Activated naive CD4-positive, alpha-beta T cell treated with anti-CD3 and anti-CD28 coated beads, Interleukin-2, amount 50 U/mL, for 16 hours (primary cell): Measurements from ENCODE around the gene CNPY2.
A peak's percentile ranks its signal among the peaks of the same experiment; 100 is the strongest.
"Not testable (repeated sequence)": the region's sequence is repeated elsewhere in the genome, so short reads cannot be mapped to it uniquely, and the experiment has no call there.

Experiments used
- DNase-seq: peaks from one replicate; pipeline ENCODE4 v3.0.0-alpha.2; 2020

CNPY2 gene

DNA sequence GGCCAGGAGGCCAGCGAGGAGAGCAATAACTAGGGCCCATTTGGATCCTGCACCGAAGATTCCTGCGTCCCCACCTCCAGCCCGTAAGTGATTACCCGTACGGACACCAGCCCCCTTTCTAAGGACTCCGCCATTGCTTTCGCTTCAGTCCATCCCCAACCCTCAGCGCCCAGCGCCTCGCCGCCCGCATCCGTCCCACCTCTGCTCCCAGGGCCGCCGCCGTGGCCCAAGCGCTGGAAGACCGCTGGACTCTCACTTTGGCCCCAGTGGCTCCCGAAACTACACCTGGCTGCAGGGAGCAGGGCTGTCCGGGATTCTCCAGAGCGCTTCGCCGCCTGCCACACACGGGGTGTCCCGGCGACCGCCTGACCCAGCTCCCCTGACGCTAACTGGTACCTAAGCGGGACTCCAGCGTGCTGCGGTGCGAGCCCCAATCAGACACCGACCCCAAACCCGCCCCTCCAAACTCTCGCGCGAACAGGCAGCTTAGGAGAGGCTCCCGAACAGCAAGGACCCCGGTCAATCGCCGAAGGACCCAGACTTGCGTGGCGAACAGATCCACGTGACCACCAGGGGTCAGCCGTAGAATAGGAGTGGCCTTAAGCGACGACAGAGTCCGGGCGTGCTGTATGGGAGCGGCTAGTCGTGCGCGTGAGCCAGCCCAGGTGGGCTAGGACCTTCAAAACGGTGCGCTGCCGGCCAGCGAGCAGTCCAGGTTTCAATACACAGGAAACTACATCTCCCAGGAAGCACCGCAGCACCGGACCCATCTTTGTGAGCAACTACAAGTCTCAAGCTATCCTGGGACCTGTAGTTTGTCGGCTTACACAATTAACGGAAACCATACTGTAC, at the start of gene CNPY2:
CNPY2 (minus strand) TSS at position 367 of the 852 bp plus-strand sequence. CDS start 771 bp downstream, outside the sequence.
- DNase-seq, result peak; percentile 92

DNA sequence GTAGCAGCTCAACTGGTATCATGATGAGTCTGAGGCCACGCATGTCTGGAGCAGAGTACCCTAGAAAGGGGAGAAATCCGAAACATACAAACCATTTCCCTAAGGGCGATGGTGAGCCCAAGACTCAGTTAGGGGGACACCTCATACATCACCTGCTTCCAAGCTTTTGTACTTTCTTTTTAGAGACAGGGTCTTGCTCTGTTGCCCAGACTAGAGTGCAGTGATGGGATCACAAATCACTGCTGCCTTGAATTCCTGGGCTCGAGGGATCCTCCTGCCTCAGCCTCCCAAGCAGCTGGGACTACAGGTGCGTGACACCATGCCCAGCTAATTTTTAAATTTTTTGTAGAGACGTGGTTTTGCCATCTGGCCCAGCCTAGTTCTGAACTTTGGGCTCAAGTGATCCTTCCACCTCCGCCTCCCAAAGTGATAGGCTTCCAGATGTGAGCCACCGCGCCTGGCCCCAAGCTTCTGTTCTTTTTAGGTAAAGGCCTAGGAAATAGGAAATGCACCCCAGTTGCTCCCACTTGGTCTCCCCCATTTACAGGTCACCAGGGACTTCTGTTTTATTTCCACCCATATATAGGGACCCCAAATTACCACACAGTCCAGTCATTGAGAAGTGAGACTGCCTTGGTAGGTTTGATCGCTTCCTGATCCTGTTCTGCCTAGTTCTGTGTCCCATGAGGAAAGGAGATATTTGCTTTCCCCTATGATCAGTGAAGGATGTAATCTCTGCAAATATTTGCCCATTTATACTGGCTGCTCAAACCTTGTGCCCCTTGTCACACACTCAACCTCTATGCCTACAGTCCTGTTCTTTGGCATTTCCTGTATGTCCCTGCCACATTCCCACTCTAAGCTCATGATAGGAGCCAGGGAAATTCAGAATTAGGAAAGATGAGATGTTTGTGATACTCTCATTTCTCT, 46.6 kb upstream of the CNPY2 start, which contains the start of gene APOF:
APOF (minus strand) TSS at position 728 of the 930 bp plus-strand sequence; CDS start at position 616, 112 bp downstream.
- DNase-seq, result no peak

DNA sequence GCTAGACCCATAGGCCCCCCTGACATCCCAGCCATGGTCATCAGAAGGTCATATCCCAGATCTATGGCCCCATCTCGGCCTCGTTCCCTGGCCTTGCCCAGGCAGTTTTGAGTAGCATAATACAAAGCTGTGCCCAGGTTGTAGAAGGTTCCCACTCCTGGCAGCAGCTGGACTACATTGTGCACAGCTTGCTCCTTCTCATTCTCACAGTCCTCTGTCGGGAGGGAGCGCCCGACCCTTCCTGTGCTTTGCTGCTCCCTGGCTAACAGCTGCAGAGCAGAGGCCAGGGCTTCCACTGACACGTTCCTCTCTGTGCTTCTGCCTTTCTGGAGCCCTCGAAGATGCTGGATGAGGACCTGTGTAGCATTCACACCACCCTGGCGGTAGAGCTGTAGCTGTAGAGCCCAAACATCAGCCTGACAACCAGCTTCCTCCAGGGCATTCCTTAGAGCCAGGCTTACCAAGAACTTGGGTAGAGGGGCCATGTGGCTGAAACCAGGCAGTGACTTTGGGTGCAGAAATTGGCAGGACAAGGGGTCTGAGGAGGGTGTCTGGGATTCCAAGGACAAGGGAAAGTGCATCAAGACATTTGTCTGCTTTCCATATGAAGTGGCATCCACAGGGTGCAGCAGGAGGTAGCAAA, 45.8 kb upstream of the CNPY2 start:
- DNase-seq, result no peak

DNA sequence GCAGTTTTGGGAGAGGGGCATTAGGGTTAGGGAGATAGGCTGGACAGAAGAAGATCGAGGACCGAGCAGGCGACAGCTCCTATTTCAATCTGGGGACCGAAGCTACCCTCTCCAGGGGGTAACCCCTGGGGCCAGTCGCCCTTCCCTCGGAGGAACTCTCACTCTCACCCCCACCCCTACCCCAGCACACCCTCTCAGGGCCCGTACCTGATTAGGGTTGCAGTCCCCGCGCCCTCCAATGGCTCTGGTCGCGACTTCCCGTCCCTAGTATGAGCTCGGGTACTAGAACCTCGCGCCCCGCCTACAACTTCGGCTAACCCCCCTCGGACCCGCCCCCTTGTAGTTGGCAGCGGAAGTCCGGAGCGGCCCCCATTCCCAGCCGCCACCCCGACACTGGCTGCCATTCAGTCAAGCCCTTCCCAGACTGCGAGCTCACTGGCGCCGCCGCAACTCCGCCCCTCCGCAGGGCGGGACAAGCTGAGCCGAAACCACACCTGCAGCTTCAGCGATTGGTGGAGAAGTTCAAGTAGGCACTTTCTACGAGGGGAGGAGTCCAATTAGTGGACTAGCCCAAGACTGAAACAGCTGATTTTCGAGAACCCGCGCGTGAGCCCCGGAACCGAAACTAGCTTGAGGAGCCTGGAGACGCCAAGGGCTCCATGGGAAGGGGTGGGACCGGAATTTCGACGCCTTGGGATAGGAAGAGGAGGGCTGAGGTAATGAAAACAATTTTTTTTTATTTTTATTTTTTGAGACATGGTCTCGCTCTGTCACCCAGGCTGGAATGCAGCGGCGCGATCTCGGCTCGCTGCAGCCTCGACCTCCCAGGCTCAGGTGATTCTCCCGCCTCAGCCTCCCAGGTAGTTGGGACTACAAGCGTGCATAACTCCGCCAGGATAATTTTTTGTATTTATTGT, 44.3 kb upstream of the CNPY2 start, which contains the start of gene STAT2:
STAT2 (minus strand) TSS at position 257 of the 917 bp plus-strand sequence. CDS start 3,536 bp downstream, outside the sequence.
- peak; percentile 99 for DNase-seq

DNA sequence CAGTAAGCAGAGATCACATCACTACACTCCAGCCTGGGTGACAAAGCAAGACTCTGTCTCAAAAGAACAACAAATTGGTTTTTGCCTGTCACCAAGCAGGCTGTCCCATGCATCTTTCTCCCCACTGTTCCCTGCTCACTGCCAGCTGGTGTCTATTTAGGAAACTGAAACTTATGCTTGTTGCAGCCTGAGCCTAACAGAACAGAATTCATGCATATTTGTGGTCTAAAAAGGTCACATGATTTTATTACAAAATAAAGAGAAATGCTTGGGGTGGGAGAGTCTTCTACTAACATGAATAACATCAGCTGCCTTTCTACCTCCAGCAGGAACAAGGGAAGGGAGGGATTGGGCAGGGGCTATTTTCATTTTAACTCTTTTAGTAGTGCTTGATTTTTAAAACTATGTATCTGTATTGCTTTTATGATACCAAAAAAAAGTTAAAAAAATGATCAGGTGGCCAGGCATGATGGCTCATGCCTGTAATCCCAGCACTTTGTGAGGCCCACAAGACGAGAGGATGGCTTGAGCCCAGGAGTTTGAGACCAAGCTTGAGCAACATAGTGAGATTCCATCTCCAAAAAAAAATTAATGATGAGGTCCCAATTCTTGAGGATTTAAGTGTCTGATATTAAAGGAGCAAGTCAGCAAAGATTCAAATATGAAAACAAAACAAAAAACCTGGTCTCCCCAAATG, 43.2 kb upstream of the CNPY2 start:
- no peak for DNase-seq

DNA sequence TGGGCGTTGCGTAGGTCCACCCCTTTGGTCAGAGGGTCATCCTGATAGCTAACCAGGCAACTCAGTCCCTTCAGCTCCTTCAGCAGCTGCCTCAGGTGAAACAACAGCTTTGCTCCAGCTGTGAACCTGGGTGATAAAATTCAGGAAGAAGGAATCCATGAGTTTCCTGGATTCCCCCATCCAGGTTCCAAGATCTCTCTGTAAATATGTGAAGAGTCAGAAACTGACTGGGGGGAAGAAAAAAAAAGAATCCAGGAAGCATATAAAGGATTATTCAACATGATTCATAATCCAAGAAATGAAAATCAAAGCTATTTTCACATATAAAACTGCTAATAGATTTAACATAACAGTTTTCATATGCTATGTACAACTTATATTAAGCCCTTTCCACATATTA, 35.5 kb upstream of the CNPY2 start:
- no peak for DNase-seq

DNA sequence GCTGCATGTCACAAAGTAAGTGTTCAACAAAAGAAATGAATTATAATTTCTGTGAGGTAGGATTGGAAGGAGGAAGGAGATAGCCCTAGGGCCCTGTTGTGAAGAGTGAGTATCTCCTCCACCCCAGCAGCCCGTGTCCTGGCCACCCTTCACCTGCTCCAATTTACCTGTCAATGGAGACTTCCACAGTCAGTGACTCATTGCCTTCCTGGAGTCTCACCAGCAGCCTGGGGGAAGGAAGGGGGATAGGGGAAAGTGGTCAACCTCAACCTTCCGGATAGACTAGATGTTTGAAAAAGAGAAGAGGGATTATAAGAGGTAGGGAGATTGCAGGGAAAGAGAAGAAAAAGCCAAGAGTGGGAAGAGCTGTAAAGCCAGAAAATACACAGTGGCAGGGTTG, 34.9 kb upstream of the CNPY2 start:
- no peak for DNase-seq

DNA sequence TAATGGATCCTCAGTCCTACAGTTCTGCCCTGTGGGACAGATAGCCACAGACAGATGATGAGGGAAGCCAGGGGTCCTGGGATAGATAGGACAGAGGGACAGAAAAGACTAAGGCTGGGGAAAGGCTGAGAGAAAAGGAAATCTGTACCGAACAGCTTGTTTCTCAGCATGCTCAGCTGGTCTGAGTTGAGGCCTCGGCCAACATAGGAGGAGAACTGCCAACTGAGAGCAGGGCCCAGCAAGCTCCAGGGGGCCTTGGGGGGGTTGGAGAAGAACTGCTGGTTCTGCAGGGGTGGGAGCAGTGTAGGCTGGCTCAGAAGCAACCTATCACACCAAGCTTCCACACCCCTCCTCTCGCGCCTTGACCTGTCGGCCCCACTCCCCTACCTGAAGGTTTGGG, 33.0 kb upstream of the CNPY2 start:
- DNase-seq, result no peak

DNA sequence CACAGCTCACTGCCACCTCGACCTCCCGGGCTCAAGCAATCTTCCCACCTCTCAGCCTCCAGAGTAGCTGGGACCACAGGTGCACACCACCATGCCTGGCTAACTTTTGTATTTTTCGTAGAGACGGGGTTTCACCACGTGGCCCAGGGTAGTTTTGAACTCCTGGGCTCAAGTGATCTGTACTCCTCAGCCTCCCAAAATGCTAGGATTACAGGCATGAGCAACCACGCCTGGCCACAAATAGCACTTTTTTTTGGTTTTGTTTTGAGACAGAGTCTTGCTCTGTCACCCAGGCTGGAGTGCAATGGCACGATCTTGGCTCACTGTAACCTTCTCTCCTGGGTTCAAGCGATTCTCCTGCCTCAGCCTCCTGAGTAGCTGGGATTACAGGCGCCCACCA, 31.5 kb upstream of the CNPY2 start:
- not testable (repeated sequence) for DNase-seq

DNA sequence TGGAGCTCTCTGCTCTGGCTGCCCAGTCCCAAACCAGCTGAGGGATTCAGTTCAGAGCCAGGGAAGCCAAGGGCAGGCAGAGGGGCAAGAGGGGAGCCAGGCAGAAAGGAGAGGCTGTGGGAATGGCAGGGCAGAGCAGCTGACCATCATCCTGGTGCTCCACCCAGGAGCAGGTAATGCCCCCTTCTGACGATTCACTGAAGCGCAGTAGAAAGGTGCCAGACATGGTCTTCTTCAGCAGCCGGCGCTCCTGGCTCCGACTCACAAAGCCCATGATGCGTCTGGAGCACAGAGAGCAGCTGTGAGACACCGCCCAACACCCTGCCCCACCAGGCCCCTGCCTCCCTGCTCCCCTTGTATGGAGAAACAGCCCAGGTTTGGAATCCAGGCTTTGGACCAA, 30.9 kb upstream of the CNPY2 start:
- DNase-seq, result no peak

DNA sequence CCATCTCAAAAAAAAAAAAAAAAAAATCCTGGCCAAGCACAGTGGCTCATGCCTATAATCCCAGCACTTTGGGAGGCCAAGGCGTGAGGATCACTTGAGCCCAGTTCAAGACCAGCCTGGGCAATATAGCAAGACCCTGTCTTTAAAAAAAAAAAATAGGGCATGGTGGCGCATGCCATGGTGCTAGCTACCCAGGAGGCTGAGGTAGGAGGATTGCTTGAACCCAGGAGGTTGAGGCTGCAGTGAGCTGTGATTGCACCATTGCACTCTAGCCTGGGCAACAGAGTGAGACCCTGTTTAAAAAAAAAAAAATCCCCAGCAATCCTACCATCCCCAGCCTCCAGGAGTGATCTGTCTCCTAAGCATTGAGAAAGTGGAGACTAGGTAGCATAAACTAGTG, 26.5 kb upstream of the CNPY2 start:
- not testable (repeated sequence) for DNase-seq

DNA sequence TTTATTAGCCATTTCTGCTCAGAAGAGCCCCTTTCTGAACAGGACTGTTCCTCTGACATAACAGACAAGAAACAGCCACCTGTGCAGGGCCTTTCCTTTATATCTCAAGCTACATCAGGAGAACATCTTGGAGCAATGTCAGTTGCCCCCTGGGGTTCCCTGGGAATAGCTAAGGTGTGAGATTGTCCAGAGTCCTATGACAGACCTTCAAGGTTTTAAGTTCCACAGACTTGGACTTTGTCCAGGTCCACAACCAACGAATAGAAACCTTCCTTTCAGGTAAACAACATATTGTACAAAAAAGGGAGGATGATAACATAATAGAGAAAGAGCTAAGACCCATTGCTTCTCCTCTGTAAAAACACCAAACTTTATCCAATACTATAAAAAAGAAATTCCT, 25.8 kb upstream of the CNPY2 start:
- no peak for DNase-seq

DNA sequence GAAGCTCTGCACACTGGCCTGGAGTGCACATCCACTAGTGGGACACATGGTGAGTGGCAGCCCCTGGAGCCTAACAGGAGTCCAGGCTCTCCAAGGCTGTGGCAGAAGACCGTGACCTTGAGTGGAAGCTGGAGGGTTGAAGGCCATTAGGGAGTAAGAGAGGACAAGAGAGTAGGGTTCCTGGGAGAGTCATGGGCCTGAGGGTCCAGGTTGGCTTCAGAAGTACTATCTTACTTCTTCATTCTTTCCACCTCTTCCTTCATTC, 23.3 kb upstream of the CNPY2 start:
- DNase-seq, result no peak

DNA sequence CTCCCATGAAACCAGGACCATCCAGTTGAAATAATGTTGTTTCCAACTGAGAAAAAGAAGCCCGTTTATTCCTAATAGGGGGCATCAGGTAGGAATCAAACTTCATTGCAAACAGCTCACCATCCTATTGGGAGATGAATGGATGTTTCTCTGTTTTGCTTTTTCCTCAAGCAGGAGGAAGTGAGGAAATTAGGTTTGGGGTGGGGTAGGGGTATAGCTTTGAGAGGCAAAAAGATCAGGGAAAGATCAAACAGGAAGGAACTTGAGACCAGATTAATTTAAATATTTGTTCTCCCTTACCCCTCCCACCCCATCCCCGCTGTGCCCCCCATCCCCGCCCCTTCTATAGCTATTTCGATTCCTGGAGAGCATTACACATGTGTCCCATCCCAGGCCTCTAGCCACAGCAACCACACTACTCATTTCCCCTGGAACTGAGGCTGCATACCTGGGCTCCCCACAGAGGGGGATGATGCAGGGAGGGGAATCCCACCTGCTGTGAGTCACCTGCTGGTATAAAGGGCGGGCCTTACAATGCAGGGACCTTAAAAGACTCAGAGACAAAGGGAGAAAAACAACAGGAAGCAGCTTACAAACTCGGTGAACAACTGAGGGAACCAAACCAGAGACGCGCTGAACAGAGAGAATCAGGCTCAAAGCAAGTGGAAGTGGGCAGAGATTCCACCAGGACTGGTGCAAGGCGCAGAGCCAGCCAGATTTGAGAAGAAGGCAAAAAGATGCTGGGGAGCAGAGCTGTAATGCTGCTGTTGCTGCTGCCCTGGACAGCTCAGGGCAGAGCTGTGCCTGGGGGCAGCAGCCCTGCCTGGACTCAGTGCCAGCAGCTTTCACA, 22.7 kb upstream of the CNPY2 start, which contains the start of gene IL23A:
IL23A (plus strand) TSS at position 577 of the 850 bp plus-strand sequence; CDS start at position 738, 161 bp downstream.
- peak; percentile 88 for DNase-seq

DNA sequence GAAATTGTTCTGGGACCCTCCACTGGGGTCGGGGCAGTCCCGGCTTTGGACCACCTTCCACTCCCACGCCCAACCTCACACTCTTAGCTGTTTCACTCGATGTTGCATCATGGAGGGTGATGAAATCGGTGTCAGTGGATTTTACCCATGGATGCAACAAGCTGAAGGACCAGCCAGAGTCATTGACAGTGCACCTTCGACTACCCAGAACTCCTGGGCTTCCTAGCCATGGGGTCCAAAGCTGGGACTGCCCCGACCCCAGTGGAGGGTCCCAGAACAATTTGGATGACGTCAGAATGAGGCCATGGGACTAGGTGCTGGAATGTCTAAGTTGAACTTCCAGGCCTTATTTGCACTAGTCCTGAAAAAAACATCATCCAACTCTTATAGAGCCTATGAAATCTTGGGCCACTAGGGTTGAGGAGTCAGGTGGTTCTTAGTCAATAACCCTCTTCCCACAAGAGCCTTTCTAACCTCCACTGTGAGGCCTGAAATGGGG, 22.0 kb upstream of the CNPY2 start:
- DNase-seq, result no peak

DNA sequence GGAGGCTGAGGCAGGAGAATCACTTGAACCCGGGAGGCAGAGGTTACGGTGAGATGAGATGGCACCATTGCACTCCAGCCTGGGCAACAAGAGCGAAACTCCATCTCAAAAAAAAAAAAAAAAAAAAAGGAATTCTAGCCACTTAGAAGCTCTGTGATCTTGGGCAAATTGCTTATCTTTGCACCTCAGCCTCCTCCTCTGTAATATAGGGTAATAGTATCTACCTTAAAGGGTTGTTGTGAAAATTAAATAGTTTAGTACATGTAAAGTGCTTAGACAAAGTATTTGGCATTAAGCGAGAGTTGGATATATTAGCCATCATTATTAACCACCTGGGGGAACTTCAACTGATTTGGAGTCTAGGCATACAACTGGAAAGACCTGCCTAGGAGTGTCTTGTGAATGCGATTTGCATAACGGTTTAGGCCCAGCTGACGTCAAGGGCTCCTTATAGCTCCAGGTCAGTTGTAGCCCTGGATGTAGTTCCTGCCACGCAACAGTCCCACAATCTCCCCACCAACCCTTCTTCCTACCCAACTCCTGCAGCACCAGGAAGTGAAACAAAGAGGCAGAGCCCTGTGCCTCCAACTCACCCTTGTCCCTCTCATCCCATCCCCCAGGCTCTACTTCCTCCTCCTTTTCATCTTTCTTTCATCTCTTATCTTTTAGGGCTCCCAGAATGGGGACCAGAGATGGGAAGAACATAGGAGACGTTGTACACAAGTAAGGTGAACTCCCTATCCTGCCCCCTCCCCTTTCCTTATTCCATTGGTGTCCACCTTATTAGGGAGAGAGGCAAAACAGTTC, 20.8 kb upstream of the CNPY2 start:
- DNase-seq, result no peak

DNA sequence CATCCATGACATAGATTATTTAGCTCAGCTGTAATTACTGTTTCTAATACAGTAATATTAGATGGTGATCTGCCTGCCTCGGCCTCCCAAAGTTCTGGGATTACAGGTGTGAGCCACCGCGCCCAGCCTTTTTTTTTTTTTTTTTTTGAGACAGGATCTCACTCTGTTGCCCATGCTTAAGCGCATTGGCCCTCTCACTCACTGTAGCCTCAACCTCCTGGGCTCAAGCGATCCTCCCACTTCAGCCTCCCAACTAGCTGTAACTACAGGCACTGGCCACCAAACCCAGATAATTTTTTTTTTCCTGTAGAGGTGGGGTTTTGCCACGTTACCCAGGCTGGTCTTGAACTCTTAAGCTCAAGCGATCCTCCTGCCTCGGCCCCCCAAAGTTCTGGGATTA, 19.7 kb upstream of the CNPY2 start:
- DNase-seq, result not testable (repeated sequence)

DNA sequence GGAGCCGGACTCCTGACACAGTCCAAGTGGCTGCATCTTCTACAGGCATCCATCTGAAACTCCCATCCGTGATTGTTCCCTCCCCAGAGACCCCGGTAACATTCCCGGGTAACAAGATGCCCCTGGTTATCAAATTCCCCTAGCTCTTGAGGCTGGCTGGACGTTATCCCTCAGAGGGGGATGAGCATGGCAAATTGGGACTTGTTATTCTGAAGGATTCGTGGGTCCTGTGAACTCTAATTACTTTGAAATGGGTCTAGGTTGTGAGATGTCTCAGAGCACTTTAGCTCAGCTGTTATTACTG, 18.7 kb upstream of the CNPY2 start:
- DNase-seq, result no peak
